ENCODE measurements around the gene ATP6V1D.
A peak's percentile ranks its signal among the peaks of the same experiment; 100 is the strongest.

ATP6V1D gene

GRCh38 chr14:67395086-67395875 lies 35.7 kb upstream of the ATP6V1D start:
- no peak for TF ChIP-seq CTCF (IDR thresholded peaks at IDR 0.05; ENCODE audit: control insufficient read depth, extremely low read depth, insufficient read depth)
- no peak for DNase-seq (ENCODE audit: low read depth)
- H3K4me3 ChIP-seq (ENCODE audit: low read depth, low read length): no peak overlapping the region

GRCh38 chr14:67393689-67394088 lies 34.1 kb upstream of the ATP6V1D start:
- no peak overlapping the region for H3K4me3 ChIP-seq (ENCODE audit: low read depth, low read length)
- peak; percentile 54 for DNase-seq (ENCODE audit: low read depth)
- no peak for TF ChIP-seq CTCF (IDR thresholded peaks at IDR 0.05; ENCODE audit: control insufficient read depth, extremely low read depth, insufficient read depth)

GRCh38 chr14:67392800-67393199 lies 33.2 kb upstream of the ATP6V1D start:
- H3K4me3 ChIP-seq (ENCODE audit: low read depth, low read length): no peak overlapping the region
- TF ChIP-seq CTCF (IDR thresholded peaks at IDR 0.05; ENCODE audit: control insufficient read depth, extremely low read depth, insufficient read depth): no peak
- DNase-seq (ENCODE audit: low read depth): no peak

- no peak for TF ChIP-seq CTCF (IDR thresholded peaks at IDR 0.05; ENCODE audit: control insufficient read depth, extremely low read depth, insufficient read depth)
- DNase-seq (ENCODE audit: low read depth): peak; percentile 21
- no peak overlapping the region for H3K4me3 ChIP-seq (ENCODE audit: low read depth, low read length)
Measured at GRCh38 chr14:67392123-67392522, 32.5 kb upstream of the ATP6V1D start.

- no peak overlapping the region for H3K4me3 ChIP-seq (ENCODE audit: low read depth, low read length)
- no peak for TF ChIP-seq CTCF (IDR thresholded peaks at IDR 0.05; ENCODE audit: control insufficient read depth, extremely low read depth, insufficient read depth)
- DNase-seq (ENCODE audit: low read depth): no peak
Measured at GRCh38 chr14:67391268-67391667, 31.7 kb upstream of the ATP6V1D start.

- DNase-seq (ENCODE audit: low read depth): no peak
- H3K4me3 ChIP-seq (ENCODE audit: low read depth, low read length): no peak overlapping the region
- no peak for TF ChIP-seq CTCF (IDR thresholded peaks at IDR 0.05; ENCODE audit: control insufficient read depth, extremely low read depth, insufficient read depth)
Measured at GRCh38 chr14:67389811-67390534, 30.4 kb upstream of the ATP6V1D start.

Measured in LNCaP clone FGC (cell line).